Daoy (cell line): ENCODE results near the gene CAMK2G. TPM values are rescaled to one million over a fixed set of nuclear protein-coding genes. Genes with fewer than 3 reads are reported as not detected.

Source experiments
- DNase-seq: peaks from one replicate; pipeline ENCODE4 v3.0.0-alpha.2; 2015; ENCODE audit warnings: low read depth
- total RNA-seq: library from RNA; depleted of rRNA; stranded (reverse); fragments of >200 nt; shearing (Covaris generic); gene quantifications from 2 replicates; pipeline ENCODE4 v1.2.3, GENCODE V29; 2014

CAMK2G gene
- total RNA-seq, 1 experiment from 2014 or later = 12.2 TPM

- DNase-seq = no peak
Observed at GRCh38 chr10:73864229-73864628, 10.1 kb downstream of the CAMK2G start.

- no peak for DNase-seq
Observed at GRCh38 chr10:73863039-73863817, 11.1 kb downstream of the CAMK2G start.

DNA sequence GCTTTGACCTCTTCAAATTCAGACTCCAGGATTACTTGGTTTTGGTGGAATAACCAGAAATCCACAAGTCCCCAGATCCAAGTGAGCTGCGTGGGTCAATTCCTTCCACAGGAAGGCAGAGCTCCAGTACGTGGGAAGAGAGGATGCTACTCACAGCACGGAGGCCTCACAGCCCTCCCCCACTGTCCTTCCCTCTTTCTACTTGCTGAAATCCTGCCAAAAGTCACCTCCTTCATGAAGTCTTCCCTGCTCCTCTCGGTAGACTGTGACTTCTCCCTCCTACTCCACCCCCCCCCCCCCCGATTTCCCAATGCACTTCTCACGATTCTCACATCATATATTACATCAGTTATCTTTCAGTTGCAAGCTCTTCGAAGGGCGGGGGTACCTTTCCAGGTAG, 12.3 kb downstream of the CAMK2G start:
- DNase-seq = no peak

DNA sequence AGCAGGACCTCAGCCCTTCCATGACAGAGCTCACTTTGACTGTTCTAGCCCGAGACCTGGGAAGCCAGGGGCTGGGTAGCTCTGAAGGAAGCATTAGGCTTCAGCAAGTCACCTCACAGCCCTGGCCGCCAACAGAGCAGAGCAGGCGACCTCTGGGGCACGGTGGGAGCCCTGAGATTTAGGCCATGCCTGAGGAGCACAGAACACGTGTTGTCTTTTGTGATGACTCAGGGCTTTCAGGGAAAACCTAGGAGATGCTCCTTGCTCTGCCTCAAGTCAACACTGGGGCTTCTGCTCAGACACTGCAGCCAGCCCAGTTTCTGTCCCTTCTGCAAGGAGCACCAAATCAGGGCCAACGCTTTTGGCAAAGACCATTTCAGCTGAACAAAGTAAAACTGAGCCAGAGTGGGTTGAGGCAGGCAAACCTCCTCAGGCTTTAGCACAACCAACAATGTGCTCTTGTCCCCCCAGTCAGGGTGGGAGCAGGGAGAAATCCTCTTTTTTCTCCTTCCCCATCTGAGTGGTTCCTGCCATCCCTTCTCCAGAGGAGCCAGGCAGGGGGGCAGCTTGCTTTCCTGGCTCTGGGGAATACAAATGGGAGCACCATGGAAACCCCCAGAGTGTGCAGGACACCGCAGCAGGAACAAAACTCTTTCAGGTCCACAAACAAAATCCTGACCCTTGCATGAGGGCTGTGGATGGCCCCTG, 14.4 kb downstream of the CAMK2G start:
- DNase-seq = no peak

DNA sequence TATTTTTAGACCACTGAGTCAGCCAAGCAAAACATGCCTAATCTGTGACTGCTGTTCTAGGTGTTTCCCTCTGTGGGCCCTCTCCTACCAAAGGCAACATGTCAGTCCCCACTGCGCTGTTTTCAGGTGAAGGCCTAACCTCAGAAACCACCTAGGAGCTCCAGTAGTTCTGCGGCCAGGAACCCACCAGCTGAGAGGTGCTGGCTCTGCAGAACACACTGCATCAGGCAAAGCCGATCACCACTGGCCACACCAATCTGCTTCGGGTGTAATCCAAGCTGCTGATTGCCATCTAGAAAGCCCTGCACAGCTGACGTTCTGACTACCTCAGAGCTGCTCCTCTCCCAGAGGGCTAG, 14.9 kb downstream of the CAMK2G start:
- no peak for DNase-seq

GRCh38 chr10:73858750-73859427, 15.5 kb downstream of the CAMK2G start:
- no peak for DNase-seq

DNA sequence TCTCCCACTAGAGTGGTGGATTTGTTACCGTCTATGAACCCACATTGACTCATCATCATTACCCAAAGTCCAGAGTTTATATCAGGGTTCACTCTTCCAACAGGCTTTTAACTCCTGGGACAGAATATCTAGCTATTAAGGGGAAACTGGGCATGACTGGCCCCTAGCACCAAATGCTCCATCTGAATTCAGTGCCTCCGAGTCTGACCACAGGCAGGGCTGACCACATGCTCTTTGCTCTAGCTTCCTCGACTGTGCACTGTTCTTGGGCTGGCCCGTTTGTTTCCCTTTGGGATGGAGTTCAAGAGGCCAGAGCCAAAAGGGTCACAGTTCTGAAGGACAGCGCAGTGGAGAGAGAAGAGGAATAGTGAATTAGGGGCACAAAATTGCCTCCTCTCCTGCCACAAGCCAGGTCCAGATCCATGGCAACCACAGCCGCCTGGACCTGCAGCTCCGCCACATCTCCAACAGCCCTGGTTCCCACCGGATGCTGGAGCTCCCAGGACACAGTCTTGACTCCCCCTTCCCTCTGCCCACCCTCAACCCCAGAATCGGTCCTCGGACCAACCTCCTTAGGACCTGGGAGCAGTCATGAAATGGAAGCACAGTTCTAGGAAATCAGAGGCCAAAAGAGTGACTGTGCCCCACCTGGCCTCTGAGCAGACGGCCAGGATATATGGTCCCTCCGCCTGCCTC, 16.2 kb downstream of the CAMK2G start:
- DNase-seq = no peak

DNA sequence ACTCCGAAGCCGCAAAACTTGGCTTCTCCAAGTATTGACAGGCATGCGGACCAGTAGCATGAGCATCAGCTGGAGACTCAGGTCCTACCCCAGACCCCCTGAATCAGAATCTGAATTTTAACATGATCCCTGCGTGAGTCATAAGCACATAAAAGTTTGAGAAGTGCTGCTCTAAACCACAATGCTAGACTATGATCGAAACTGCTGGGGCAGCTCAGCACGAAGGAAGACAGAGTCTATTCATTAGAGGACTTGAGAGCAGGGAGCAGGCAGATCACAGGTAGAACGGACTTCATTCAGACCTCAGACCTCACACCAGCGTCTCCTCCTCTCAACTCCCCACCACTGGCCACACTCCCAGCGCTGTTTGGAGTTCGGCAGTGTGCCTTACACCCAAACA, 16.9 kb downstream of the CAMK2G start:
- peak; percentile 76 for DNase-seq

GRCh38 chr10:73856261-73856660, 18.1 kb downstream of the CAMK2G start:
- DNase-seq = no peak

DNA sequence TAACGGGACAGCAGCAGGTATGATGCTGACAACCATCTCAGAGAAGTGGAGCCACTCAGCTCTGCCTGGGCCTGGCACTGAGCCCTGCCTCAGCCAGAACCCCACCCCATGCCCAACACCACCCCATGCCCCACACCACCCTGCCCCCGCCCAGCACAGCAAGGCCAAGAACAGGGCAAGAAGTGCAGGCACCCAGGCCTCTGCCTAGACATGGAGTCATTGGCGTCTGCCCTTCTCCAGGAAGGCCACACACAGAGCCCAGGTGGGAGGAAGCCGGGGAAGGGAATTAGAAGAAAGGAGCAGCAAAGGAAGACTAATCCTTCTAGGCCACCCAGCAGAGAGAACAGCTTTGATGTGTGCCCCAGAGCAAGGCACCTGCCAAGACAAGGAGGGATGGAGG, 18.9 kb downstream of the CAMK2G start:
- no peak for DNase-seq

GRCh38 chr10:73854310-73854709, 20.0 kb downstream of the CAMK2G start:
- DNase-seq = no peak

DNA sequence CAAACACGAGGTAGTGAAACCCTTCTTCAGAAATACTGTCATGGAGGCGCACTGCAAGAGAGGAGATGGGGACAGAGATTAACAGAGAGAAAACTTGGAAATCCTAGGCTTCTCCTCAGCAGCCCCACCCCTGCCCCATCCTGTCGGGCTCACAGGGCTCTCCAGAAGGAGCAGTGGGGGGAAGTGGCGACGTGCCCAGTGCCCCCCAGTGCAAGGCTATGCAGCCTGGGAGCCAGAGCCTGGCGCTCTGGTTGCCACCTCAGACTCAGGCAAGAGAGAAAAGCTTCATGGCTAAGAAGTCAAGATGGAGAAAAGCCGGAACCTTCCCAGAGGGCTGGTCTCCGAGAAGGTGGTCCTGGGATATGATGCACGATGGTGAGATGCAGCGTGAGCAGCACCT, 21.2 kb downstream of the CAMK2G start:
- no peak for DNase-seq

DNA sequence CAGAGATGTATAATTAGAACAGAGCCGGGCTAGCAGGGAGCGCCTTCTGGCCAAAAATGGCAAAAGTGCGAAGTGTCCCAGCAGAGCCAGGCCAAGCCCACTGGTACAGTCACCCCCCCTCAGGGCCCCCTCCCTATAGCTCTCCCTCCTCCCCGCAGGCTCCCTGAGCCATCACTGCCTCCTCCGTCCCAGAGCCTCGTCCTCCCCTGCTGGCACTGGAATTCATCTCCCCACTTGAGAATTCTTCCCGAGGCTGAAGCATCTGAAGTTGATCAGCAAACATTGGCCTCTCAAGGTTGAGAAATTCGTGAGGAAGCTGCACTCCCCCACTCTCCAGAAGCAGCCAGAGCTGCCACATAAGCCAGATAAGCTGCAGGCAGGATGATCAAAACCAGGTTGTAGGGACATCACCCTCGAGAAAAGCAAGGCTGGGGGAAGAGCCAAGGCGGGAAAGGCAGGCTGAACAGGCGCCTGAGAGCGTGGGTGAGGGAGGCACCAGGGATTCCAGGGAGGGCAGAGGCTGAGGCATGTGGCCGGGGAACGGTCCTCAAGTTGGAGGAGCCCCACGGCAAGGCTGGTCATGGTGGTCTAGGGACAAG, 23.4 kb downstream of the CAMK2G start:
- no peak for DNase-seq

- no peak for DNase-seq
Observed at GRCh38 chr10:73850211-73850610, 24.1 kb downstream of the CAMK2G start.

DNA sequence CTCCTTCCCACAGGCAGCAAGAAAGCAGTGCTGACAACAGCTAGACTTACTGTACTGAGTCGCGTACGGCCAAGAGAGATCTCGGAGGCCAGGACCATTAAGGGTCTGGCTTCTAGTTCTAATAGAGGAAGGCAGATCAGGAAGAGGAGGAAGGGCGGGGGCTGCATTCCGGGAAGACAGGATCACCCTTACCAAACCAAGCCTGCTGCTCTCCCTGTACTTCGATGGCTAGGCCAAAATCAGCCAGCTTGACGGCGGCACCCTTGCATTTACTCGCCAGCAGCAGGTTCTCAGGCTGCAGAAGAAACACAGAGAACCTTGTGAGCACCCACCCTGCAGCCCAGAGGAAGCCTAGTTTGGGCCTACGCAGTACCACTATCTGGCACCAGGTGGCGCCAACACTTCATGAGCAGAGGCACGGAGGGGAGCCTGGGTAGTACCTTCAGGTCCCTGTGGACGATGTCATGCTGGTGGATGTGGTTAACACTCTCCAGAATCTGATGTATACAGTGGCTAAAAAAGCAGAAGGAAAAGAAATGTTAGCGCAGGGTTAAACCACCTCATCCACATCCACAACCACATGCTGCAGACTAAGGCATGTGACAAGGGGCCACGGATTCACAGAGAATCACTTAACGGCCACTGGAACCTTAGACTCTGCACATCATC, 25.4 kb downstream of the CAMK2G start:
- peak; percentile 75 for DNase-seq

DNA sequence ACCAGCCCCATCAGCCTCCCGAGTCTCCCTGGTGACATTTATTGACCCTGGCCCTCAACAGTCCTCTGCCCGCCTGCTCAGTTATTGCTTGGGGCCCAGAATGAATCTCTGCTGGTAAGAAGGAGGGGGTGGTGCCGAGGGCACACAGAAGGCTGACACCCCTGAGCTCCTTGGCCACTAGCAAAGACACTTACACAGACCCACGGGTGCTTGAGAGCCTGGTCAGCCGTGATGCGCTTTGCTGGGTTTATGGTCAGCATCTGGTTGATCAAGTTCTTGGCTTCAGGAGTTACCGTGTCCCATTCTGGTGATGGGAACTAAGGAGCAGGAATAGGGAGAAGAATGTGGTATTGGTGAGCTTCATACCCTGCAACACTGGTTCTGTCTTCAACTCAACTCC, 27.3 kb downstream of the CAMK2G start:
- no peak for DNase-seq

GRCh38 chr10:73843261-73843660, 31.1 kb downstream of the CAMK2G start:
- DNase-seq = no peak

- DNase-seq = no peak
Observed at GRCh38 chr10:73842349-73842748, 32.0 kb downstream of the CAMK2G start.

- DNase-seq = no peak
Observed at GRCh38 chr10:73841526-73842285, 32.6 kb downstream of the CAMK2G start.

DNA sequence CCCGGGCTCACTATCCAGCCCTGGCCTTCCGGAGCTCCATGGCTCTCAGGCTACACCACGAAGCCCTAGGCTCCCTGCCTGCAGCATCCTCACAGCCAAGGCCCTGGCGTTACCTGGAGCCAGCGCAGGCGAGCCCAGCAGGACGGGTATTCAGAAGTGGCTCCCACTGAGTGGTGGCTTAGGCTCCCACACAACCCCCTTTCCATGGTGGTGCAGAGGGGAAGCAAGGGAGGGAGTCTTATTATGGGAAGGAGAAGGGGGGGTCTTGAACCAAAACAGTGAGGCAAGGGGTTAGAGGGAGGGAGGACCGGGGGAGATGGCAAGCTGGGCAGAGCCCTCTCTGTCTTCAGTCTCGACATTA, 33.3 kb downstream of the CAMK2G start:
- DNase-seq = no peak
